ENCODE results near the gene RDH14.

The RDH14 gene

DNA sequence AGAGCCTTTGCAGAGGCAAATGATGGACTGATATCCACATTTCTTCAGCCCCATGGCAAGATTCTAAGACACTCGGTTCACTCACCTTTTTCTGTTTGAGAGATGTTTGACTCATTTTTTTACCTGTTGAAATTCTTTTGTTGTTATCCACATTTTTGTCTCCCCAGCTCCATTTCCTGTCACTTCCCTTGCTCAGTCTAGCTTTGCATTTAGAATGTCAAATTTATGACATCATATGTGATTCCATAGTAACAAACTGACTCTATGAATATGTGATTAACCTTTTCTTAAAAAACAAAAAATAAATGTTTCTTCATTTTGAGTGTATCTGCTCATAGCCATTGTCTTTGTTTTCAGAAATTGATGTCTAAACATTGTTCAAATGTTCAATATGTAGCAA is 28.9 kb upstream of the RDH14 start, which contains the start of gene NT5C1B:
TSS of gene NT5C1B (minus strand) at position 216 of the 400 bp plus-strand sequence. CDS start at position 115, 101 bp downstream.
- Mint-ChIP-seq H3K4me3 (no peak within 1 kb of the TSS), H3K27me3 (no peaks in the 10 kb centered on the region), H3K27ac (no peak within 1 kb of the TSS), H3K9me3 (no peaks in the 10 kb centered on the region), H3K4me1 (no peaks in the 10 kb centered on the region), H3K36me3 (peaks cover 2 to 21% of the 10 kb centered on the region in 2 donors)
- DNase-seq (no peak), ATAC-seq (replicated peaks) (no peak)

DNA sequence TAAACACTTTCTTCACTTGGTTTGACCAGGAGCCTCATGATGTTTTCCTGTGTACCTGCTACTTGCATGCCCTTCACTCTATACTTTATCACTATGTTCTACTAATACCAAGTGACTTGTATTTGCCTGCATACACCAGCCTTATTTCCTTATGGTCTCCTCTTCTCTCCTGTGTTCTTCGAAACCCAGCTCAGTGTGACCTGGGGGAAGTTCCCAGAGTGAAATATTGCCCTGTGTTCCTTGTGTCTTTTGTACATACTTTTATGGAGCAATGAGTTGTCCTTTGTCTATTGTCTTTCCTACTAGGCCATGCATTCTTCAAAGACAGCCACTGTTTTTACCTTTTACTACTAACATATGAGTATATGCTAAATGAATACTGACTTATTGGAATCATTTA is 28.3 kb upstream of the RDH14 start:
- H3K9me3 Mint-ChIP-seq: peaks cover 3 to 4% of the 10 kb centered on the region in 2 donors
- no peaks in the 10 kb centered on the region for H3K4me1 Mint-ChIP-seq
- no peaks in the 10 kb centered on the region for H3K27me3 Mint-ChIP-seq
- H3K36me3 Mint-ChIP-seq: peaks cover 5 to 25% of the 10 kb centered on the region in 2 donors
- no peak overlapping the region for H3K27ac Mint-ChIP-seq
- ATAC-seq (replicated peaks) (no peak), DNase-seq (no peak)
- H3K4me3 Mint-ChIP-seq: no peak overlapping the region

DNA sequence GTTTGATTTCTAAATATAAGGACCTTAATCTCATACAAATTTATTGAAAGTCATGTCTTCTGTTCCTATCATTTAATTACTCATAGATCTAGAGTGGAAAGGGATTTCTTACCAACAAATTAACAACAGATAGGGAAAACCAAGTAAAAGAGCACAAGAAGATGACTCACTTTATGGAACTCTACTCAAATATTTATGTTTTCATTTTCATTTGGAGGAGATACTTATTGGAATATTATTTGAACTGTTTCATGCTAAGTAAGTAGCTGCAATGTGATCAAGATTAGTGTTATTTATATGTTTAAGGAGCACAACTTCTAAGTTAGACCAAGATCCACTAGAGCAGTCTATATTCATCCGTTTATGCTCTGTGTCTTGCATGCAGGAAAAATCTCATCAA is 27.6 kb upstream of the RDH14 start:
- DNase-seq: no peak
- no peak overlapping the region for H3K4me3 Mint-ChIP-seq
- peaks cover 3 to 8% of the 10 kb centered on the region in 2 donors for H3K9me3 Mint-ChIP-seq
- no peaks in the 10 kb centered on the region for H3K27me3 Mint-ChIP-seq
- no peaks in the 10 kb centered on the region for H3K4me1 Mint-ChIP-seq
- no peak for ATAC-seq (replicated peaks)
- peaks cover 8 to 30% of the 10 kb centered on the region in 2 donors for H3K36me3 Mint-ChIP-seq
- H3K27ac Mint-ChIP-seq: no peak overlapping the region

DNA sequence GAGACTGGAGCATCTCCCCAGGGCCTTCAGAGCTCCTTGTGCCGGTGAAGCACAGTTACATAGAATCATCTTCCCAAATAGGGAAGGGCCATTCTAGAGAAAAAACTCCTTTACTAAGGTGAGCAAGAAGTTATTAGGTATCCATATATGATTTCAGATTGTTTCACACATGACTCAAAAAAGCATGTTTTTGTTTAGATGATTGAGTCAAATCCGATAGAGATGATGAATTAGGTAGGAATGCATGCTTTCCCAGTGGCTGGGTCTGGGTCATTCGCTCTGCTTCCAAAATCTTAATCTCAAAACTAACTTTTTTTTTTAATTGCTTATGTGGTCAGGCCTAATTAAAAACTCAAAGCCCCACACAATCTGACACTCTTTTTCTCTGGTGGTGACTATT is 25.1 kb upstream of the RDH14 start:
- H3K4me1 Mint-ChIP-seq: no peaks in the 10 kb centered on the region

DNA sequence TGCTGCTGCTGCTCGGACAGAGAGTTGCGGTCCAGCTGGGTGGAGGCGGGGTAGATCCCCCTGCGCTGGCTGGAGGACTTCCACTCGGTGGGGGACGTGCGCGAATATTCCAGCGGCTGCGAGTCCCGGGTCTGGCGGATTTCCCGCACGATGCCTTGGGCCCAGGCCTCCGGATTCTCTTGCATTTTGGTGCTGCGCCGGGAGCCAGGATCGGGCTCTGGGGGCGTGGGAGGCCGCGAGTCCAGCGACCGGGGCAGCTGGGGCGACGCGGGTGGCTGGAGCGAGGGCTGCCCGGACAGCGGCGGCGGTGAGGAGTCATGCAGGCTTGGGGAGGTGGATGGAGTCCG is 24.1 kb upstream of the RDH14 start:
- no peak for ATAC-seq (replicated peaks)
- Mint-ChIP-seq H3K4me1 (no peaks in the 10 kb centered on the region), H3K36me3 (peaks cover 8 to 22% of the 10 kb centered on the region in 2 donors), H3K4me3 (no peak overlapping the region), H3K27me3 (no peaks in the 10 kb centered on the region), H3K9me3 (peaks cover 3 to 8% of the 10 kb centered on the region in 2 donors), H3K27ac (no peak overlapping the region)
- no peak for DNase-seq

More for the DNA sequence above, 25.1 kb upstream of the RDH14 start:
- H3K36me3 Mint-ChIP-seq: peaks cover 8 to 22% of the 10 kb centered on the region in 2 donors
- DNase-seq (no peak), ATAC-seq (replicated peaks) (no peak)
- peaks cover 3 to 8% of the 10 kb centered on the region in 2 donors for H3K9me3 Mint-ChIP-seq
- no peaks in the 10 kb centered on the region for H3K27me3 Mint-ChIP-seq
- no peak overlapping the region for H3K27ac Mint-ChIP-seq
- no peak overlapping the region for H3K4me3 Mint-ChIP-seq

DNA sequence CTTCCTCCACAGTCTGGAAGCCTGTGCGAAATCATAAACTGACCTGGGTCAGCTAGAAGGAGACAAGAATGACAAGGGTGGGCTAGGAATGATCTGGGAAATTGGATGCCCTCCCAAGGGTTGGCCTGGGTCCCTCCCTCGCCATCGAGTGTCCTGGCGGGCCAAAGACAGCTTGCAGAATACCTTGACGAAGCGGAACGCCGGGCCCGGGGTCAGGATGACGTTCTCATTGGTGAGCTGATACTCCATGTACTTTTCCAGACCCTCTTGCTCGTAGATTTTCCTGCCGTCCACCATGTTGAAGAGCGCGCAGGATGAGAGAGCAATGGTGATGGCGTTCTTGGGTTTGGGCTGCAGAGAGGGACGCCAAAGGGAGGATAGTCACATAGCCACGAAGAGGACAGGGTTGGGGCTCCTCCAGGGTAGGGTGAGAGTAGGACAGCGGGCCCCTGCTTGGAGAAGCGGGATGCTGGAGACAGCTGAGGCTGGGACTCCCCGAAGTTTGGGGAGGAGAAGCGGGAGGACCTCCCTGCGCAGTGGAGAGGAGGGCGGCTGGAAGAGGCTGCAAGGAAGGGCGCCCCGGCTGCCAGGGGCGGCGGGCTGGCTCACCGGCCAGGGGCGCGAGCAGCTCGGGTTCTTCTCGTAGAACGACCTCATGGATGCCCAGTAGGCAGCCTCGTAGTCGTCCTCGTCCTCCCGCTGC is 23.6 kb upstream of the RDH14 start:
- Mint-ChIP-seq H3K27me3 (no peaks in the 10 kb centered on the region), H3K27ac (no peak overlapping the region), H3K4me3 (no peak overlapping the region), H3K36me3 (peaks cover 8 to 22% of the 10 kb centered on the region in 2 donors), H3K4me1 (no peaks in the 10 kb centered on the region), H3K9me3 (peaks cover 4 to 9% of the 10 kb centered on the region in 2 donors)
- no peak for ATAC-seq (replicated peaks)
- no peak for DNase-seq

DNA sequence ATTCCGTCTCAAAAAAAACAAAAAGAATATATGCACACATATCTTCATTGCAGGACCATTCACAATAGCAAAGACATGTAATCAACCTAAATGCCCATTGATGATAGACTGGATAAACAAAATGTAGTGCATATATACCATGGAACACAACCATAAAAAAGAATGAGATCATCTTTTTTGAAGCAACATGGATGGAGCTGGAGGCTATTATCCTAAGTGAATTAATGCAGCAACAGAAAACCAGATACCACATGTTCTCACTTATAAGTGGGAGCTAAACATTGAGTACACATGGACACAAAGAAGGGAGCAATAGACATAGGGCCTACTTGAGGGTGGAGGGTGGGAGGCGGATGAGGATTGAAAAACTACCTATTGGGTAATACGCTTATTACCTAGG is 20.2 kb upstream of the RDH14 start:
- Mint-ChIP-seq H3K9me3 (peaks cover 19 to 22% of the 10 kb centered on the region in 2 donors), H3K4me1 (no peaks in the 10 kb centered on the region), H3K27ac (no peak overlapping the region), H3K4me3 (no peak overlapping the region), H3K36me3 (peaks cover 19 to 32% of the 10 kb centered on the region in 2 donors), H3K27me3 (peaks cover 0 to 8% of the 10 kb centered on the region in 2 donors)
- DNase-seq (no peak), ATAC-seq (replicated peaks) (no peak)

DNA sequence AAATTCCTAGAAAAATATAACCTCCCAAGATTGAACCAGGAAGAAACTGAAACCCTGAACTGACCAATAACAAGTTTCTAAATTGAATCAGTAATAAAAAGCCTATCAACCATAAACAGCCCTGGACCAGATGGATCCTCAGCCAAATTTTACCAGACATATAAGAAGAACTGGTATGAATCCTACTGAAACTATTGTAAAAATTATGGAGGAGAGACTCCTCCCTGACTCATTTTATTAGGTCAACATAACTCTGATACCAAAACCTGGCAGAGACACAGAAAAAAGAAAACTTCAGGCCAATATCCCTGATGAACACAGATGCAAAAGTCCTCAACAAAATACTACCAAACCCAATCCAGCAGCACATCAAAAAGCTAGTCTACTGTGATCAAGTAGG is 17.6 kb upstream of the RDH14 start:
- no peak for DNase-seq
- Mint-ChIP-seq H3K4me3 (no peak overlapping the region), H3K27me3 (peaks cover 0 to 8% of the 10 kb centered on the region in 2 donors), H3K9me3 (peaks cover 14 to 16% of the 10 kb centered on the region in 2 donors), H3K4me1 (no peaks in the 10 kb centered on the region), H3K36me3 (peaks cover 10 to 23% of the 10 kb centered on the region in 2 donors), H3K27ac (no peak overlapping the region)
- no peak for ATAC-seq (replicated peaks)

DNA sequence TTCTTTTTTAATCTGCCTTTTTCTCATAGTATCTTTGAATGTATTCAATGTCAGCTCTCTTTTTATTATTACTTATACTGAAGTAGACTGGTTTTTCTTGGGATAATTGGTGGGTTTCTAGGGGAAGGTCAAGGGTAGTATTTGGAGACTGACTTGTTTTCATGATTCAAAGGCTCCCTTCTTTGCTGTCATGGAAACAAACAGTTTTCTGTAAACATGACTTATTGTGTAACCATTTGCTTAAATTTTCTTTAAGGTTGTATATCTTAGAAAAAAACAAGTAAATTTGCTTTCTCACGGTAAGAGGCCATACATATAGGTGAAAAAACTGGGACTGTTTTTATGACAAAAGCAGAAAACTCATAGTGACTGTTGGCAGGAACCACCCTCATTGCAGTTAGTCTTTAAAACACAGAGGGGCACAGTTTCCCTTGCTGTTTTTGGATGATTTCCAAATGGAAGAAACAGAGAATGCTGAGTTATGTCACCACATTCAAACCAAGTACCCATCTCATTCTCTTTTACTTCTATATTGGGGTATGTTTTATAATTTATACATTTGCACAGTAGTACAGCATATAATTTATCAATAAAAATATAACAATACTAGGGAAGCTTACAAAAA is 5.8 kb upstream of the RDH14 start:
- Mint-ChIP-seq H3K4me1 (no peaks in the 10 kb centered on the region), H3K27me3 (no peaks in the 10 kb centered on the region), H3K36me3 (peaks cover 27 to 44% of the 10 kb centered on the region in 2 donors), H3K27ac (no peak overlapping the region), H3K4me3 (no peak overlapping the region), H3K9me3 (peaks cover 0 to 5% of the 10 kb centered on the region in 2 donors)
- ATAC-seq (replicated peaks) (no peak), DNase-seq (no peak)

DNA sequence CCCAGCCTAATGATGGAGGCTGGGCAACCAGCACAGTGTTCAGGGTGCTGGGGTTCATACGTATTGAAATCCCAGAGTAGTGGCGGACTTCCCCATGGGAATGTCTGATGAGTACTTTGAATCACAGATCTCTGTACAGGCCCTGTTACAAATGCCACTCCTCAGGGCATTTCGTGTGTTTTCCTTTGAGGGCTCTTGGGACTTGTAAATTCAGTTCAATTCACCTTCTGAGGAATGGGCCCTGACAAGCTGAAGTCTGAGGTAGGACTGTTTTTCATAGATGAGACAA is 288 bp upstream of the RDH14 start:
- peak overlapping the region; percentile 95 for H3K27ac Mint-ChIP-seq
- no peak for ATAC-seq (replicated peaks)
- H3K4me3 Mint-ChIP-seq: peak overlapping the region; percentile 89 to 92
- H3K4me1 Mint-ChIP-seq: peaks cover 19 to 40% of the 10 kb centered on the region in 2 donors
- H3K9me3 Mint-ChIP-seq: peaks cover 0 to 5% of the 10 kb centered on the region in 2 donors
- H3K27me3 Mint-ChIP-seq: no peaks in the 10 kb centered on the region
- DNase-seq: no peak
- peaks cover 19 to 30% of the 10 kb centered on the region in 2 donors for H3K36me3 Mint-ChIP-seq

DNA sequence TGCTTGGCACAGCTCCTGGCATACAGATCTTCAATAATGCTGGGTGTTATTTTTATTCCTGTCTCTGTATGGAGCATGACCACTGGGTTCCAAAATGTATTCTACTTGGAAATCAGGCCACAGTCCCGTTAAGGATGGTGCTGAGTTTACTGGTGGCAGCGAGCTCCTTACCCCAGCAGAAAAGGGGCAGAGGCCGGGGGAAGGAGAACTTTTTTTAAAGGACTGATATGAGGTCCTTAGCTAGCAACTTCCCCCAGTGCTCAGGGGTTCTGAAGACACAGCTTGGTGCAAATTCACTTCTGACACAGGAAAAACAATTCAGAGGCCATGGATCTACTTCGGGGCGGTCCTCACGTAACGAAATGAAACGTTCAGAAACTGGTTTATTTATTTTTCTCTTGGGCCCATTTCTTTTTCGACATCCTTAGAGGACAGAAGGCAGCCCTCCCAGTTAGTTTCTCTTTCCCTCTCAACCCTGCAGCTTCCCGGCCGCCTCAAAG is 872 bp downstream of the RDH14 start:
- no peaks in the 10 kb centered on the region for H3K27me3 Mint-ChIP-seq
- peak; percentile 1 for ATAC-seq (replicated peaks)
- DNase-seq: no peak
- H3K36me3 Mint-ChIP-seq: peaks cover 22 to 28% of the 10 kb centered on the region in 2 donors
- peak overlapping the region; percentile 90 for H3K27ac Mint-ChIP-seq
- H3K9me3 Mint-ChIP-seq: peaks cover 0 to 5% of the 10 kb centered on the region in 2 donors
- H3K4me3 Mint-ChIP-seq: peak overlapping the region; percentile 89 to 92
- peaks cover 22 to 46% of the 10 kb centered on the region in 2 donors for H3K4me1 Mint-ChIP-seq

DNA sequence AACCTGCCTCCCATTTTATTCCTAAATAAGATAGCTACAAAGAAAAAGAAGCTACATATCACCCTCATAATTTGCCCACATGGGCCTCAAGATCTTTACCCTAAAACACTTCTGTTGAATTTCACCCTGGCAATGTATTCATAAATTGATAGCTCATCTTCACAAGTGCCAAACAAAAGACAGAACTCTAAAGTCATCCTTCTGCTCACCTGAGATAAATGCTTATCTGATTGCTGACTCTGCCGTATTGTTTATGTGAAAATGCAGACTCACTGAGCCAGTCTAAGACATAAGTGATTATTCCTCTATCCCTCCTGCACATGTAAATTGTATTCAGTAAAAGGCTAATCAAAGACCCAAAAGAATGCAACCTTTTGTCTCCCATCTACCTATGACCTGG is 2.0 kb downstream of the RDH14 start:
- no peak overlapping the region for H3K27ac Mint-ChIP-seq
- DNase-seq: no peak
- H3K9me3 Mint-ChIP-seq: peaks cover 0 to 3% of the 10 kb centered on the region in 2 donors
- ATAC-seq (replicated peaks): no peak
- no peaks in the 10 kb centered on the region for H3K27me3 Mint-ChIP-seq
- peak overlapping the region in 1 of 2 donors; percentile 1 for H3K4me3 Mint-ChIP-seq
- H3K36me3 Mint-ChIP-seq: peaks cover 16 to 26% of the 10 kb centered on the region in 2 donors
- H3K4me1 Mint-ChIP-seq: peaks cover 25 to 51% of the 10 kb centered on the region in 2 donors

DNA sequence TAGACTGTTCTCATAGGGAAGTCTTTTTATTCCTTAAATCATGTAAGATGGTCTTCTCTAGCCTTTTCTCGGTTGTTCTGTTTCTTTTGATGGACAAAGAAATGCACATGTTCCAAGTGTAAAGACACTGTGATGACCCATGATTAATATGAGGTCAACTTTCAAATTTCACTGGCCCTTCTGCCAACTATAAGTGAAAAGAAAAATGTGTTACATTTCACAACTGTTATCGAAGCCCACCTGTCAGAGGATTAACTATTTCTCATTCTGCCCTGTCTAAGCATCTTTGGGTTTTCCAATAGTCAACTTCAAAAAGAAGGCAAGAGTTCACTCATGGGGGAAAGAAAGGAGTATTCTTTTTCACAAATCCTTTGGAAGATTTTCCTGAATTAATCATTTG is 3.3 kb downstream of the RDH14 start:
- no peaks in the 10 kb centered on the region for H3K27me3 Mint-ChIP-seq
- no peak for ATAC-seq (replicated peaks)
- H3K4me3 Mint-ChIP-seq: no peak overlapping the region
- no peak for DNase-seq
- H3K9me3 Mint-ChIP-seq: no peaks in the 10 kb centered on the region
- H3K36me3 Mint-ChIP-seq: peaks cover 12 to 26% of the 10 kb centered on the region in 2 donors
- H3K4me1 Mint-ChIP-seq: peaks cover 27 to 63% of the 10 kb centered on the region in 2 donors
- no peak overlapping the region for H3K27ac Mint-ChIP-seq

DNA sequence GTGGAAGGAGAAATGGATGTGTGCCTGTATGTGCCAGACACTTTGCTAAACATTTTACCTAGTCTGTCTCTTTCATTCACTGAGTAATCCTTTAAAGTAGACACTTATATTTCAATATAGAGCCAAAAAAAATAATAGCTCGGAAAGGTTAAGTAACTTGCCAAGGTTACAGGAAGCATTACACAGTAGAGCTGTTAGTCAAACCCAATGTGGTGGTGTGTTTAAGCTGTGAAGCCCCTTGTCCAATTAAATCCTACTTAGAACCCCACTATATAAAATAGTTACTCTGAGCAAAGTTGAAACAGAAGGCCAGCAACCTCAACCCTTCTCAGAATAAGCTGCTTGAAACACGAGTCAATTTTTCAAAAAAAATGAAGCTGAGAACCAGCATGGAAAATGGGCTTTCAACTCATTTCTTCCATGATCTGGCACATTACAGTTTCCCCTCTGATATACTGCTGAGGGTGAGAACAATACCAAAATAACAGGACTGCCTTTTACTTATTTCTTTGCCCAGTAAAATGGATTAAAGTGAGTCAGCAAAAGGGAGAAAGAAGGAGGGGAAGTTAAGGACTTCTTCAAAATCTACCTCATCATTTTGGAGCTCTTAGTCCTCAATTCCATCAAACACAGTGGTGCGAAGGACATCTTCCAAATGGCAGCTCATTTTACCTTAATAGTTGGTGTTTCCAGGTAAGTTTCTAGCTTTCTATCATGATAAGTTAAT is 7.9 kb downstream of the RDH14 start:
- ATAC-seq (replicated peaks) (no peak), DNase-seq (no peak)
- Mint-ChIP-seq H3K27me3 (no peaks in the 10 kb centered on the region), H3K9me3 (no peaks in the 10 kb centered on the region), H3K36me3 (peaks cover 7 to 25% of the 10 kb centered on the region in 2 donors), H3K4me1 (peaks cover 21 to 61% of the 10 kb centered on the region in 2 donors), H3K27ac (no peak overlapping the region), H3K4me3 (no peak overlapping the region)
